Breast epithelium (tissue), 4 donors: ENCODE measurements around the gene FBXO5. TPM values are rescaled to one million over a fixed set of nuclear protein-coding genes. Genes with fewer than 3 reads are reported as not detected.
A peak's percentile ranks its signal among the peaks of the same experiment; 100 is the strongest.

Source experiments
- DNase-seq, 2 donors: peaks; one replicate each; pipeline ENCODE4 v3.0.0-alpha.2; 2019; ENCODE audit warnings: low spot score in 2 of 2
- H3K27ac ChIP-seq, 2 donors: fragments of 200-600 bp; sonication (generic) in 1 of 2; one replicate each; pipeline ENCODE4 v1.5.1; 2016 to 2019; ENCODE audit warnings: mild to moderate bottlenecking in 1 of 2
- H3K27me3 ChIP-seq, 2 donors: fragments of 200-600 bp; sonication (generic) in 1 of 2; one replicate each; pipeline versions ENCODE4 v1.5.1 to v1.6.0; 2017 to 2019; ENCODE audit warnings: control low read depth in 1 of 2, mild to moderate bottlenecking in 1 of 2
- H3K36me3 ChIP-seq: fragments of 200-600 bp; one replicate; pipeline ENCODE4 v1.5.1; 2019
- H3K4me1 ChIP-seq, 2 donors: fragments of 200-600 bp; sonication (generic); one replicate each; pipeline ENCODE4 v1.5.1; 2016 to 2019; ENCODE audit warnings: control low read depth in 1 of 2
- H3K4me3 ChIP-seq, 3 donors: fragments of 200-600 bp; sonication (generic); 1 replicate in 2 of 3; 2 replicates in 1 of 3; pipeline ENCODE4 v1.5.1; 2016 to 2019; ENCODE audit warnings: mild to moderate bottlenecking in 3 of 3, moderate library complexity in 2 of 3
- H3K9me3 ChIP-seq, 2 donors: fragments of 200-600 bp; sonication (generic) in 1 of 2; one replicate each; pipeline ENCODE4 v1.5.1; 2016 to 2019; ENCODE audit warnings: control low read depth in 1 of 2
- CTCF ChIP-seq, 3 donors: fragments of 450-650 bp; IDR thresholded peaks; one replicate each; pipeline ENCODE4 v1.5.1; 2016 to 2017; ENCODE audit warnings: antibody characterized with exemption in 3 of 3, mild to moderate bottlenecking in 3 of 3, moderate library complexity in 3 of 3
- POLR2A ChIP-seq: fragments of 450-650 bp; IDR thresholded peaks from one replicate; pipeline ENCODE4 v1.6.1; 2016; ENCODE audit warnings: antibody characterized with exemption, mild to moderate bottlenecking, moderate library complexity
- POLR2AphosphoS5 ChIP-seq, 3 donors: sonication (generic); formaldehyde crosslinking; IDR thresholded peaks; one replicate each; pipeline ENCODE4 v1.6.1; 2017; ENCODE audit warnings: antibody characterized with exemption in 3 of 3
- intact Hi-C: fragments of 100-400 bp; cut with DNase I; formaldehyde crosslinking; loops from one replicate; pipeline ENCODE4 v1.15.1; 2023; ENCODE audit warnings: low total_unique reads
- total RNA-seq, 3 donors: library from RNA; depleted of rRNA; stranded (reverse); fragments of >200 nt; gene quantifications; one replicate each; pipeline ENCODE4 v1.1.0, GENCODE V29; 2016

Gene FBXO5
- total RNA-seq: 1 to 10 TPM; 4.0 to 7.0 (median 4.3) TPM

- intact Hi-C loops: no loop called here
- TF ChIP-seq POLR2A (no peak), POLR2AphosphoS5 (IDR thresholded peaks at IDR 0.05) (peak; percentile 43 to 67 (median 48)), CTCF (IDR thresholded peaks at IDR 0.05) (peak in 1 of 3 donors; percentile 6)
- peak within 1 kb of the TSS; percentile 59 to 86 (median 65) for H3K4me3 ChIP-seq
- no peaks in the 10 kb centered on the region for H3K9me3 ChIP-seq
- peak; percentile 96 to 98 for DNase-seq
- no peaks in the 10 kb centered on the region for H3K36me3 ChIP-seq
- peak within 1 kb of the TSS; percentile 85 to 95 for H3K27ac ChIP-seq
- peaks cover 5 to 13% of the 10 kb centered on the region in 2 donors for H3K4me1 ChIP-seq
- H3K27me3 ChIP-seq: no peaks in the 10 kb centered on the region
Measured at GRCh38 chr6:152982904-152983636, at the start of gene FBXO5. FBXO5 (minus strand) TSS chr6:152983041; CDS start chr6:152982959, 82 bp downstream.

GRCh38 chr6:153032255-153032882 lies 49.5 kb upstream of the FBXO5 start:
- Histone ChIP-seq H3K36me3 (no peaks in the 10 kb centered on the region), H3K4me1 (no peaks in the 10 kb centered on the region), H3K27ac (no peak overlapping the region), H3K27me3 (no peaks in the 10 kb centered on the region), H3K4me3 (no peak overlapping the region), H3K9me3 (no peaks in the 10 kb centered on the region)
- no peak for DNase-seq
- TF ChIP-seq POLR2A (no peak), POLR2AphosphoS5 (IDR thresholded peaks at IDR 0.05) (no peak), CTCF (IDR thresholded peaks at IDR 0.05) (peak in 2 of 3 donors; percentile 14 to 30)
- intact Hi-C loops: no loop called here

GRCh38 chr6:153031335-153031955 lies 48.6 kb upstream of the FBXO5 start:
- intact Hi-C loops: no loop called here
- TF ChIP-seq CTCF (IDR thresholded peaks at IDR 0.05) (no peak), POLR2AphosphoS5 (IDR thresholded peaks at IDR 0.05) (no peak), POLR2A (no peak)
- H3K27ac ChIP-seq: no peak overlapping the region

GRCh38 chr6:153028963-153029362 lies 46.1 kb upstream of the FBXO5 start:
- Histone ChIP-seq H3K4me1 (no peaks in the 10 kb centered on the region), H3K4me3 (no peak overlapping the region), H3K9me3 (no peaks in the 10 kb centered on the region), H3K27ac (no peak overlapping the region), H3K27me3 (no peaks in the 10 kb centered on the region), H3K36me3 (no peaks in the 10 kb centered on the region)
- TF ChIP-seq POLR2AphosphoS5 (IDR thresholded peaks at IDR 0.05) (no peak), POLR2A (no peak), CTCF (IDR thresholded peaks at IDR 0.05) (no peak)
- intact Hi-C loops: no loop called here
- DNase-seq: no peak

More at GRCh38 chr6:153031335-153031955, 48.6 kb upstream of the FBXO5 start:
- Histone ChIP-seq H3K9me3 (no peaks in the 10 kb centered on the region), H3K27me3 (no peaks in the 10 kb centered on the region), H3K4me3 (no peak overlapping the region), H3K4me1 (no peaks in the 10 kb centered on the region), H3K36me3 (no peaks in the 10 kb centered on the region)
- DNase-seq: no peak

GRCh38 chr6:153028286-153028685 lies 45.4 kb upstream of the FBXO5 start:
- intact Hi-C loops: no loop called here
- no peak for TF ChIP-seq POLR2A
- TF ChIP-seq POLR2AphosphoS5 (IDR thresholded peaks at IDR 0.05): no peak
- TF ChIP-seq CTCF (IDR thresholded peaks at IDR 0.05): no peak
- Histone ChIP-seq H3K9me3 (no peaks in the 10 kb centered on the region), H3K36me3 (no peaks in the 10 kb centered on the region), H3K4me1 (no peaks in the 10 kb centered on the region), H3K4me3 (no peak overlapping the region), H3K27ac (no peak overlapping the region), H3K27me3 (no peaks in the 10 kb centered on the region)
- DNase-seq: no peak
